Parathyroid adenoma (tissue), 2 donors: Measurements from ENCODE around the gene ALKAL2.

ENCODE experiments used
- H2AFZ ChIP-seq: fragments of 300-600 bp; sonication (generic); one replicate; pipeline ENCODE4 v1.7.0; 2017; ENCODE audit warnings: antibody characterized with exemption, mild to moderate bottlenecking
- H3K27ac ChIP-seq: fragments of 300-600 bp; sonication (generic); one replicate; pipeline ENCODE4 v1.7.0; 2017
- H3K27me3 ChIP-seq: fragments of 300-600 bp; sonication (generic); one replicate; pipeline ENCODE4 v1.7.0; 2017; ENCODE audit warnings: low read length; ENCODE audit not compliant: control insufficient read depth, insufficient read depth
- H3K36me3 ChIP-seq: fragments of 300-600 bp; sonication (generic); one replicate; pipeline ENCODE4 v1.7.0; 2017; ENCODE audit warnings: low read length; ENCODE audit not compliant: control insufficient read depth, insufficient read depth
- H3K4me1 ChIP-seq: fragments of 300-600 bp; sonication (generic); one replicate; pipeline ENCODE4 v1.7.0; 2017; ENCODE audit warnings: control low read depth
- H3K4me2 ChIP-seq: fragments of 300-600 bp; sonication (generic); one replicate; pipeline ENCODE4 v1.7.0; 2017; ENCODE audit warnings: low read length
- H3K4me3 ChIP-seq: fragments of 300-600 bp; sonication (generic); one replicate; pipeline ENCODE4 v1.7.0; 2017; ENCODE audit warnings: low read depth, low read length
- H3K79me2 ChIP-seq: fragments of 300-600 bp; sonication (generic); one replicate; pipeline ENCODE4 v1.7.0; 2017; ENCODE audit warnings: control low read depth
- H3K9ac ChIP-seq: fragments of 300-600 bp; sonication (generic); one replicate; pipeline ENCODE4 v1.7.0; 2017; ENCODE audit warnings: mild to moderate bottlenecking
- H3K9me3 ChIP-seq: fragments of 300-600 bp; sonication (generic); one replicate; pipeline ENCODE4 v1.7.0; 2017; ENCODE audit warnings: low read length; ENCODE audit not compliant: control insufficient read depth
- TF ChIP-seq, protein P1 (sequence below): fragments of 300-600 bp; sonication (generic); IDR thresholded peaks from one replicate; pipeline ENCODE4 v1.7.0; 2017; ENCODE audit warnings: antibody characterized with exemption, mild to moderate bottlenecking
- donor health status: primary hyperparathyroidism.

ALKAL2 gene

DNA sequence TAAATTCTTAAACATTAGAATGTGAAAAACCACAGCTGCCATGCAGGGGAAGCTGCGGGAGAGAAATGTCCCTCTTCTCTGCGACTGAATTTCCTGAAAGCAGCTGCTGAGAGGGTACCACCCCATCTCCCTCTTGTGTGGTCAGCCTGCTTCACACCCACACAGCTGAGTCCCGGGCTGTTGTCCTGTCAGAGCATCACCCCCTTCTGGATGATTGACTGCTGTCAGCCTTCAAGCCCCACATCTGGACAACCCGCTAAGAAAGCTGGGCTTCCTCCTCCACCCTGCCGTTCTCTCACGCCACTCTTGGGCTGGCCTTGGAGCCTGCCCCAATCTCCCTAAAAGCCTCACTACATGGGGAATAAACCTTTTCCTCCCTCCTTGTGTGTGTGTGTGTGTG, 50.0 kb downstream of the ALKAL2 start:
- H3K4me3 ChIP-seq = no peak overlapping the region
- TF ChIP-seq, protein P1, sequence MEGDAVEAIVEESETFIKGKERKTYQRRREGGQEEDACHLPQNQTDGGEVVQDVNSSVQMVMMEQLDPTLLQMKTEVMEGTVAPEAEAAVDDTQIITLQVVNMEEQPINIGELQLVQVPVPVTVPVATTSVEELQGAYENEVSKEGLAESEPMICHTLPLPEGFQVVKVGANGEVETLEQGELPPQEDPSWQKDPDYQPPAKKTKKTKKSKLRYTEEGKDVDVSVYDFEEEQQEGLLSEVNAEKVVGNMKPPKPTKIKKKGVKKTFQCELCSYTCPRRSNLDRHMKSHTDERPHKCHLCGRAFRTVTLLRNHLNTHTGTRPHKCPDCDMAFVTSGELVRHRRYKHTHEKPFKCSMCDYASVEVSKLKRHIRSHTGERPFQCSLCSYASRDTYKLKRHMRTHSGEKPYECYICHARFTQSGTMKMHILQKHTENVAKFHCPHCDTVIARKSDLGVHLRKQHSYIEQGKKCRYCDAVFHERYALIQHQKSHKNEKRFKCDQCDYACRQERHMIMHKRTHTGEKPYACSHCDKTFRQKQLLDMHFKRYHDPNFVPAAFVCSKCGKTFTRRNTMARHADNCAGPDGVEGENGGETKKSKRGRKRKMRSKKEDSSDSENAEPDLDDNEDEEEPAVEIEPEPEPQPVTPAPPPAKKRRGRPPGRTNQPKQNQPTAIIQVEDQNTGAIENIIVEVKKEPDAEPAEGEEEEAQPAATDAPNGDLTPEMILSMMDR = no peak
- H3K4me1 ChIP-seq = no peaks in the 10 kb centered on the region
- peaks cover 2% of the 10 kb centered on the region for H3K79me2 ChIP-seq
- no peak overlapping the region for H3K9ac ChIP-seq
- no peaks in the 10 kb centered on the region for H3K9me3 ChIP-seq
- no peaks in the 10 kb centered on the region for H3K36me3 ChIP-seq
- H3K27ac ChIP-seq = no peak overlapping the region
- no peak overlapping the region for H2AFZ ChIP-seq
- H3K4me2 ChIP-seq = no peak overlapping the region
- no peaks in the 10 kb centered on the region for H3K27me3 ChIP-seq

DNA sequence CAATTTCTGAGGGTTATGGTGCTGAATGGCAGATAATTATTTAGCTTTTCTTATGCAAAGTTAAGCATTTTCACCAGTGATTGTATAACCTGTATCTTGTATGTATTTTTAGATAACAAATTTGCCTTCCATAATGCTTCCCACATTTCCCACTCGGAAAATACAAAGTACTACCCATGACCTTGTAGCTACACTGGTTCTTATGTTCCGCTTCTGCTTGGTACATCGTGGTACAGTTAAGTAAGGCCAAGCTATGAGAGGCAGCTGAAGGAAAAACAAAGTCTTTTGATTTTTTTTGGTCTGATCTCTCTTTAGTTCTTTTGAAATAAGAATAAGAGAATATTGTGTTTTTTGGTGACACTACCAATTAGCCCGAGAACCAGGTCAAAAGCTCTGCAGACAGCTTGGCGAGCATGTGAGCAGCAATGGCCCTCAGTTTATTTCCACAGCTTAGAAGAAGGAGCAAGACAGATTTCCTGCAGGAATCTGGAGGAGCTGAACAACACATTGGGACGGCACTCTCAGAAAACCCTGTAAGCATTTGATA, 50.8 kb downstream of the ALKAL2 start:
- Histone ChIP-seq H3K4me3 (no peak overlapping the region), H3K4me1 (no peaks in the 10 kb centered on the region), H3K9me3 (no peaks in the 10 kb centered on the region), H3K27me3 (no peaks in the 10 kb centered on the region), H3K4me2 (no peak overlapping the region), H3K27ac (no peak overlapping the region), H2AFZ (no peak overlapping the region), H3K36me3 (no peaks in the 10 kb centered on the region), H3K9ac (no peak overlapping the region), H3K79me2 (peaks cover 2% of the 10 kb centered on the region)
- TF ChIP-seq, protein P1 = no peak

DNA sequence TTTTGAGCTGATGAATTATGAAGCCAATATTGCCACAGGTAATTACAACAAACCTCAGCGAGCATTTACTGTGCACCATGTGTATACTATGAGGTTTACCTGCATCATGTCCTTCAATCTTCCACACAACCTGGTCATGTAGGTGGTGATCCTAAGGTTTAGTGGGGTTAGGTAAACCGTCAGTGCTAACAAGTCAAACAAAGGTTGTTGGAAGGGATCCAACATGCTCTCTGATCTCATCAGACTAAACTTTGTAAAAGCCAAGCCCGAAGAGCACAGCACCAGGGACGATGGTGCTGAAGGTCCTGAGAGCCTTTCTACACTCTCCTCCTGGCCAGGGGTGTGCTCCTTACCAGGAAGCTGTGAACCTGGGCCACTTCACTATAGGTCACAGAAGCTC, 53.5 kb downstream of the ALKAL2 start:
- peaks cover 2% of the 10 kb centered on the region for H3K79me2 ChIP-seq

DNA sequence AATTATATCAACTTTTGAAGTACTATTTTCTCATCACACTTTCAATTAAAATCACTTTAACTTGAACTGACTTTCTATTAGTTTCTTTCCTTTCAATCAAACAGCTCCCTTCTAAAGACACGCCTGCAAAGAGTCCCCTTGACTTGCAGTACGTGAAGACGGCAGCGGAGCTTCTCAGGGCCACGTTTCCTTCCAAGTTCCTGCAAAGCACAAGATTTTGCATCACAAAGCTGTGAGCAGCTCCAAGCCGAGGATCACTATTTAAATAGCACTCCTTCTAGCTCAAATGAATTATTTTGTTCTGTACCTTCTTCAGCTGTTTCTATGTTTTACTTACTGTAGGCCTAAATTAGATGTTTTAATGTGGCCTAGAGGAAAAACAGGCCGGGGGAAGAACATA, 54.9 kb downstream of the ALKAL2 start:
- H3K4me2 ChIP-seq = no peak overlapping the region

More for the DNA sequence above, 53.5 kb downstream of the ALKAL2 start:
- H3K4me3 ChIP-seq = no peak overlapping the region
- H3K9me3 ChIP-seq = no peaks in the 10 kb centered on the region
- H3K4me1 ChIP-seq = no peaks in the 10 kb centered on the region
- no peak overlapping the region for H2AFZ ChIP-seq
- no peak overlapping the region for H3K27ac ChIP-seq
- no peak overlapping the region for H3K9ac ChIP-seq
- H3K36me3 ChIP-seq = no peaks in the 10 kb centered on the region
- TF ChIP-seq, protein P1 = no peak
- H3K27me3 ChIP-seq = no peaks in the 10 kb centered on the region
- no peak overlapping the region for H3K4me2 ChIP-seq

More for the DNA sequence above, 54.9 kb downstream of the ALKAL2 start:
- H3K9me3 ChIP-seq = no peaks in the 10 kb centered on the region
- no peaks in the 10 kb centered on the region for H3K36me3 ChIP-seq
- no peak overlapping the region for H2AFZ ChIP-seq
- no peak overlapping the region for H3K27ac ChIP-seq
- H3K9ac ChIP-seq = no peak overlapping the region
- no peaks in the 10 kb centered on the region for H3K4me1 ChIP-seq
- H3K27me3 ChIP-seq = no peaks in the 10 kb centered on the region
- TF ChIP-seq, protein P1 = no peak
- H3K4me3 ChIP-seq = no peak overlapping the region
- peaks cover 2% of the 10 kb centered on the region for H3K79me2 ChIP-seq
